Stimulated activated CD4-positive, alpha-beta T cell treated with anti-CD3 and anti-CD28 coated beads, Interleukin-15, amount 100 ng/mL, for 1 hour (primary cell): Measurements from ENCODE around the gene DAD1.
"Not testable (repeated sequence)": the region's sequence is repeated elsewhere in the genome, so short reads cannot be mapped to it uniquely, and the experiment has no call there.

Experiments
- DNase-seq, 2 donors: peaks; one replicate each; pipeline ENCODE4 v3.0.0-alpha.2; 2020; ENCODE audit warnings: low read depth in 1 of 2, low spot score in 1 of 2

Gene DAD1

GRCh38 chr14:22599349-22599748, 10.3 kb upstream of the DAD1 start:
- no peak for DNase-seq

GRCh38 chr14:22598896-22599244, 9.8 kb upstream of the DAD1 start:
- no peak for DNase-seq

GRCh38 chr14:22598099-22598895, 9.3 kb upstream of the DAD1 start, which contains the start of gene ABHD4:
ABHD4 (plus strand) TSS chr14:22598300; CDS start chr14:22598307, 7 bp downstream.
- peak in 1 of 2 donors; percentile 25 for DNase-seq

DNA sequence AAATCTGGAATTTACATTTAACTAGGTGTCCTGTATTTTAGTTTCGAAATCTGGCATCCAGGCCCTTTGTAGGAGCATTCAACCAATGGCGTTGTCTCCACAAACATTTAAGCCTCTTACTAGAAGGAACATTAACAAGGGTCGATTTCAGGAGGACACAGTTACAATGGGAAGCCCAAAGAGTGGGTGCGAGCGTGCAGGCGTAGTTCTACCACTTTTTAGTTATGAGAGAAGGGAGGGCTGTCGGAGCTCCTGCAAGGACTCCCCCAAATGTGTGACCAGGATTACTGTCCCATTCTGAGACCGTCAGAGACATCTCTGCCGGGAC, 8.7 kb upstream of the DAD1 start:
- no peak for DNase-seq

DNA sequence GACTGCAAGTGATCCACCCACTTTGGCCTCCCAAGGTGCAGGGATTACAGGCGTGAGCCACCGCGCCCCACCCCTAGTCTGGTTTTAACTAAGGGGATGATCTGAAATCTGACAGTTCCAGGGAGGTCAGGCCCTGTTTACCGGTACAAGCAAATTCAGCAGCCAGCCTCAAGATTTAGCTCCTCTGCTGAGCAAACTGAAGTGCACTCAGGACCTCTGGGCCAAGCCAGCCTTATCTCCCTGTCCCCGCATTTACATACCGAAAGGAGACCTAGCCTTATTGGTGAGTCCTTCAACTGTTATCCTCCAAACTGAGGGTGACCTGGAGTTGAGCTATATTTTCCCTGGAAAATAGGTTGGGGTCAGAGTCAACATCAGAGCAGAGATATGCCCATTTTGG, 8.2 kb upstream of the DAD1 start:
- DNase-seq = no peak

DNA sequence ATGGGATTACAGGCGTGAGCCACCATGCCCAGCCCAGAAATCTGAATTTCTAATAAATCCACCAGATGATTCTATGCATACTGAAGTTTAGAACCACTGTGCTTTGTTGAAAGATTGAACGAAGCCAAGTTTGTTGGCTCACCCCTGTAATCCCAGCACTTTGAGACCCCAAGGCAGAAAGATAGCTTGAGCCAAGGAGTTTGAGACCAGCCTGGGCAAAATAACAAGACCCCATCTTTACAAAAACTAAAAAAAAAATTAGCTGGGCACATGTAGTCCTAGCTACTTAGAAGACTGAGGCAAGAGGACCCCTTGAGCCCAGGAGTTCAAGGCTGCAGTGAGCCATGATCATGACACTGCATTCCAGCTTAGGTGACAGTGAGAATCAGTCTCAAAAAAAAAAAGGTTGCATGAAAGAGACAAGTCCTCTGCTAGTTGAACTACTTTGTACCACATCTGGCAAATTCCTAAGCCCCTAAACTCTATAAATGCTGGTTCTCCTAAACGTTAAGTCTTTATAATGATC, 7.4 kb upstream of the DAD1 start:
- DNase-seq = no peak

DNA sequence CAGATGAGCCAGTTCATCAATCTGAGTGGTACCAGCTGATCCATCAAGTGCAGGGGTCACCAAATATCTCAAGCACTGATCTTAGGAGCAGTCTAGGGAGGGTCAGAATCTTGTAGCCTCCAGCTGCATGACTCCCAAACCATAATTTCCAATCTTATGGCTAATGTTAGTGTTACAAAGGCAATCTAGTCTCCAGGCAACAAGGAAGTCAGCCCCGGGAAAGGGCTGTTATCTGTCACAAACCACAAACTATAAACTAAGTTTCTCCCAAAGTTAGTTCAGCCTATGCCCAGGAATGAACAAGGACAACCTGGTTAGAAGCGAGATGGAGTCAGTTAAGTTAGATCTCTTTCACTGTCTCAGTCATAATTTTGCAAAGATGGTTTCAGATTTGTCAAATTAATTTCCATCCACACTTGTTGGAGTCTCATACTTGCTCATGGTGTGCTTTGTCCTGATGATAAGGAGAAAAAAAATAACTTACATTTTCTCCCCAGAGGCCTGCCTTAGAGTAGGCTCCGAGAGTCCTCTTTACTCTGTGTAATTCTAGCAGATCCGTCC, 5.2 kb upstream of the DAD1 start:
- DNase-seq = no peak

DNA sequence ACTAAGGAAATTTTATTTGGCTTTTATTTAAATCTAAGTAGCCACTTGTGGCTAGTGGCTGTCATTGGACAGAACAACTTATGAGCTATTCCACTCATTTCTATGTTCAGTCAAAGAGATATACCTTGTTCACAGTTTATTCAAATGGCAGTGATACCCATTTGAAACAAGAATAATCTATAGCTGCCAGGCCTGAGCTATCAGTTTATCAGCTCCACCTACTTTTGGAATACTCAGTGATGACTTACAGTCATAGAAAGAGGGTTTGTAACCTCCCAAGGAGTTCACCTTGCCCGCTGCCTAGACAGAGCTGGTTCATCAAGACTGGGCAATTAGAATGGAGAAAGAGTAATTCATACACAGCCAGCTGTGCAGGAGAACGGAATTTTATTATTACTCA, 4.6 kb upstream of the DAD1 start:
- DNase-seq = no peak

DNA sequence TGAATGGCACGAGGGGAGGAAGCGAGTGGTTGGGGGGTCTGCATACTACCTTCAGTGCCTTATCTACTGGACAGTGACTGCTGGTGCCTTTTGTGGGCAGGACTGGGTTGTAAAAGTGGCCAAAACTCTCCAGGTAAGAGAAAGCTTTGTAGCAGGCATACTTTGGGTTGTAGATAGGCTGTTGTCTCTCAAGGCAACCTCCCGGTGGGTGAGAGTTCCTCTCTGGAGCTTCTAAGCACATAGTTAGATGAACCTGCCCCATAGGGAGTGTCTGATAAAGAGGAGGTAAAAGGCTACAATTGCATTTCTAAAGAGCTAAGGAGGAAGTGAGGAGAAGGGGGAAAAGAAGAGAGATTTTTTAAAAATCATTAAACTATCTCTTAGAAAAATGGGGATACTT, 4.2 kb upstream of the DAD1 start:
- no peak for DNase-seq

DNA sequence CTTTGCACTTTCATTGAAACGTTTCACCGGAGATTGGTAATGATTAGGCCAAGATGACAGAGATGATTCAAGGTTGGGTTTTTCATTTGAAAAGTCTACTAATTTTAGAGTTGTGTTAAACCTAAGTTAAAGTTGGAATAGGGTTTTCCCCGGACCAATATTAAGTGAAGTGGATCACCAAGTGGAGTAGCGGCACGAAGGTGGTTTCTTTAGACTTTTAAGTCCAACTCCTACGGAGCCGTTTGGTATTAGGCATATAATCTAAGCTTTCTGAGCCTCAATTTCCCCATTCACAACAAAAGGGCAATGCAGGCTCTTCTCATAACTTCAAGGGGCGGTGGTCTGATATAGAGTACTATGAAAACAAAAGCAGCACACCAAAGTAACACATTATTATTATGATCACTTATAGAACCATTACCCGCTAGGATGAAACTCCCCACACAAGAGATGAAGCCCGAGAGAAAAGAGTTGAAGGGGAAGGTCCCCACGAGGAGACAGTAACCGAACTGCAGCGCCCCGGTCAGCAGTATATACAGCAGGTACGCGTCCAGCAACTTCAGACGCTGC, 413 bp downstream of the DAD1 start:
- DNase-seq = no peak

DNA sequence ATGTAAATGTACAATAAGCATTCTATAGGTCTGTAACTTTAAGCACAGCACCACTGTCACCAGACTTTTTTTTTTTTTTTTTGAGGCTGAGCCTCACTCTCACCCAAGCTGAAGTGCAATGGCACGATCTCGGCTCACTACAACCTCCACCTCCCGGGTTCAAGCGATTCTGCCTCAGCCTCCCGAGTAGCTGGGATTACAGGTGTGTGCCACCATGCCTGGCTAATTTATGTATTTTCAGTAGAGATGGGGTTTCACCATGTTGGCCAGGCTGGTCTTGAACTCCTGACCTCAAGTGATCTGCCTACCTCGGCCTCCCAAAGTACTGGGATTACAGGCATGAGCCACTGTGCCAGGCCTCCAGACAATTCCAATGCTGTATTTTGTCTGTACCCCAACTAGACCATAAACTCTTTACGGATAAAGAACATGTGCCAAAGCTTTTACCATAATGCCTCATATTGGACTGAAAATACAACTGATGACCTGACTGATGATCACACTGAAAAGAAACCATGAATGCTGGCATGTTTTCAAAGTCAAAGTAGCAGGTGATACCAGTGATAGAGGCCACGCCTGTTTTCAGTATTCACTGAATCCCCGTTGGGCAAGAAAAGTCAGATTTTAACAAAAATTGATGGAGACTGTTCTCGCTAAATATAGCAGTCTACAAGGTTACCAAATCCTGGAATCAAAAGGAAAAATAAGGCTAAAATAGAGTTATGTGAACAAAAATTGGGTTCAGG, 1.2 kb downstream of the DAD1 start:
- not testable (repeated sequence) for DNase-seq

GRCh38 chr14:22587247-22587646, 1.8 kb downstream of the DAD1 start:
- no peak for DNase-seq

DNA sequence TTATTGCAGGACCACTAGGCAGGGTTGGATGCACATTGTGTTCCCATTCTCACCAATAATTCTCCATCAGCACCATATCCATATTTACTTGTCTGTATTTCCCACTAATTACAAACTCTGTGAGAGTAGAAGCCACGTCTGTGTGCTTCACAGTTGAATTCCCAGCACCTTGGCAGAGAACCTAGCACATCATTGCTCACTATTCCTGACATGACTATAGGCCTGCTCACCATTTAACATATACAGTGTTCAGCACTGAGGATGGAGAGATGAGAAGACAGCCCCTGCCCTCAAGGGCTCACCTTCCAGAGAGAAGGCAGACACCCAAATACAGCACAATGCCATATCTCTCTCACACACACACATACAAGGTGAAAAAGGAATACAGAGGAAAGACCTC, 5.0 kb downstream of the DAD1 start:
- DNase-seq = no peak

- no peak for DNase-seq
Measured at GRCh38 chr14:22580625-22581024, 8.4 kb downstream of the DAD1 start.

DNA sequence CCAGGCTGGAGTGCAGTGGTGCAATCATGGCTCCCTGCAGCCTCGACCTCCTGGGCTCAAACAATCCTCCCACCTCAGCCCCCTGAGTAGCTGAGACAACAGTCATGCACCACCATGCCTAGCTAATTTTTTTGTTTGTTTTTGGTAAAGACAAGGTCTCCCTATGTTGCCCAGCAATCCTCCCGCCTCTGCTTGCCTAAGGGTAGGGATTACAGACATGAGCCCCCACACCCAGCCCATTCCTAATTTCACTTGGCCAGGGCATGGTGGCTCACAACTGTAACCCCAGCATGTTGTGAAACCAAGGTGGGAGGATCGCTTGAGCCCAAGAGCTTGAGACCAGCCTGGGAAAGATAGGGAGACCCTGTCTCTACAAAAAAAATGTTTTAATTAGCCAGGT, 9.1 kb downstream of the DAD1 start:
- DNase-seq = no peak

- no peak for DNase-seq
Measured at GRCh38 chr14:22579236-22579635, 9.8 kb downstream of the DAD1 start.

DNA sequence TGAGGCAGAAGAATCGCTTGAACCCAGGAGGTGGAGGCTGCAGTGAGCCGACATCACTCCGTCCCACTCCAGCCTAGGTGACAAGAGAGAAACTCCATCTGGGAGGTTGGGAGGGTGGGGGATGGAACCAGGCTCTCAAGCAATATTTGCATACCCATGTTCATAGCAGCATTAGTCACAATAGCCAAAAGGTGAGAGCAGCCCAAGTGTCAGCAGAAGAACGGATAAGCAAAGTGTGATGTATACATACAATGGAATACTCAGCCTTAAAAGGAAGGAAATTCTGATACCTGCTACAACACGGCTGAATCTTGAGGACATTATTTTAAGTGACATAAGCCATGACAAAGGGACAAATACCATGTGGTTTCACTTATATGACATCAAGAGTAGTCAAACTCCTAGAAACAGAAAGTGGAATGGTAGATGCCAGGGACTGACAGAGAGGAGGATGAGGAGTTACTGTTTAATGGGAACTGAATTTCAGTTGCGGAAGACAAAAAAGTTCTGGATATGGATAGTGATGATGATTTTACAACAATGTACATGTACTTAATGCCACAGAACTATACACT, 11.6 kb downstream of the DAD1 start:
- DNase-seq = no peak

GRCh38 chr14:22573804-22574203, 15.2 kb downstream of the DAD1 start:
- no peak for DNase-seq

DNA sequence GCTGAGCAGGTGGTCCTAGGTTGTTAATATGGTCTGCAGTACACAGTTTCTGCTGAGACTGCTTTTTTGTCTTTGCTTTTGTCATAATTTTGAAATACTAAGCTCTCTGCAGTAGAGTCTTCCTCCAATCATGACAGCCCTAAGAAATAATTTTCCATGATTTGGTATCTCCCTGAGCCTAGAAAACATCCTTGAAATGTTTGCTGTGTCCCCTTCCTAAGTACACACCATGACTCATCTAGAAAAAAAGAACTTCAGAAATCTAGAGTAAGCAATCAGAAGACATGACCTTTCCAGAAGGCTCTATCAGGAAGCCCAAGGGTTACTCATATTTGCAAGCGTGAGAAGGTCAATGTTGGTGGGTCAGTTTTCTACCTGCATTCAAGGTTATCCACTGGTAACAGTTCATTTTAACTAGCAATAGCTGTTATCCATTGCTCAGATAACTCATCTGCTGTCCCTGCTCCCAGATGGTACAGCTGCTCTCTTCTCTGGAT, 16.4 kb downstream of the DAD1 start:
- DNase-seq = no peak

DNA sequence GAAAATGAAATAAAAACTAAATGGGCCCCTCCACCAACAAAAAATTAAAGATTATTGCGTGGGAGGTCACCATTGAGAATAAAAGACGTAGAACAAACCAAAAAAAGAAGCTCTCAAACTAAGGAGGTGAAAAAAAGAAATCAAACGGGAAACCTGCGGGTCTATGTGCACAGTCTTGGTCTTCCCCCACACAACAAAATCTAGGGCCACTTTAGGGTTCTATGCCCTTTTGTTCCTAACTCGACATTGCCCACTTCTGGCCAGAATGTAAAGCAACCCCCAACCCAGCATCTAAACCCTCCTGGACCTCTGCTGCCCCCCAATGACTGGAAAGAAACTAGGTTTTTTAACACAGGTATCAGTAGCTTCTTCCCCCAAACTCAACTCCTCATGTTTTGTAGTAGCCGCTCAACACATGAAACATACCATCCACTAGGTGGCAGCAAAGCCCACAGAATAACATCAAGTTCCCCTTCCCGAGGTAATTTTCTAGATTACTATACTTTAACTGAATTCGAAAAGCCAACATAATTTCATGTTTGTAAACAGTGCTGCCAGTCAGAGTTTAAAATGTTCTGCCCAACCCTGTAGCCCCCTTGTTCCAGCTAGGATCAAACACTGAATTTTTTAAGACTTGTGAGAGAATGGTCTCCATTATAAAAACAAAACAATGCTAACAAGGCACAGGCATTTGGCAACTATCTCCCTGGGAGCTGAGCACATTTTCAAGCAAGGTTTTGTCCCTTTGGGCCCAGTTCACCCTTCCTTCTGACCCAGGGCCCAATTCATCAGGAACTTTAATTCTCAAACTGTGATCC, 18.7 kb downstream of the DAD1 start:
- peak in 1 of 2 donors; percentile 77 for DNase-seq

DNA sequence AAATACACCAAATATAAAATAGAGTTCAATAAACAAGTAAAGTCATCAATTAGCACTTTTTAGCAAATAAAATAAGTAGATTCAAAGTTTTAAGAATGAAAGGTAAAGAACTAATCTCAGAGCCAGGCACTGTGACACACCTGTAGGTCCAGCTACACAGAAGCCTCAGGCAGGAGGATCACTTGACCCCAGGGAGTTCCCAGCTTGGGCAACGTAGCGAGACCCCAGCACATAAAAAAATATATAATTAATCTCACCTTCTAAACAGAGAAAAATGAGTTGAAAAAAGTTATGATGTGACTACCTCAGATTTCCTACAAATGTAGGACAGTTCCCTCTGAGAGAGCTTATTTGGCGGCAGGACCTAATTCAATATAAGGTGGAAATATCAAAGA, 19.3 kb downstream of the DAD1 start:
- DNase-seq = no peak
